ENCODE data around the gene EPHA6. TPM values are rescaled to one million over a fixed set of nuclear protein-coding genes. Genes with fewer than 3 reads are reported as not detected.

Gene EPHA6
- total and polyA plus RNA-seq, 2 donors (not counting 3 experiments of a cell fraction or from before 2014, with no cell fraction given) = not detected

- dilution Hi-C loops (cut with MboI; ENCODE audit: extremely low pct_ligation_motif_present, low sequenced_read_pairs) = no loop called here
- Histone ChIP-seq H3K36me3 (ENCODE audit: control insufficient read depth in 2 of 2, extremely low read depth in 1 of 2, insufficient read depth in 2 of 2, low read length in 2 of 2) (no peaks in the 10 kb centered on the region), H3K9ac (replicated peaks; ENCODE audit: extremely low read depth, insufficient read depth, low read length) (no peak overlapping the region), H3K4me2 (ENCODE audit: insufficient read depth, low read length) (no peak overlapping the region), H2AFZ (ENCODE audit: low read depth, low read length) (no peak overlapping the region), H3K9me1 (replicated peaks; ENCODE audit: control insufficient read depth, extremely low read depth, insufficient read depth, low read length) (no peaks in the 10 kb centered on the region), H3K4me1 (ENCODE audit: control insufficient read depth, extremely low read depth, insufficient read depth, low read length) (no peaks in the 10 kb centered on the region), H3K79me2 (ENCODE audit: control insufficient read depth, insufficient read depth, low read length) (no peaks in the 10 kb centered on the region), H3K4me3 (replicated peaks in 1 of 3; ENCODE audit: insufficient read depth in 1 of 3, low read depth in 1 of 3, low read length in 3 of 3) (no peak overlapping the region), H3K27ac (ENCODE audit: insufficient read depth, low read depth, low read length) (no peak overlapping the region), H3K9me3 (replicated peaks; ENCODE audit: control insufficient read depth, insufficient read depth, low read length) (no peaks in the 10 kb centered on the region), H3K27me3 (ENCODE audit: control insufficient read depth in 2 of 2, insufficient read depth in 2 of 2, low read length in 2 of 2) (no peaks in the 10 kb centered on the region), H4K20me1 (replicated peaks; ENCODE audit: control insufficient read depth, extremely low read depth, insufficient read depth, low read length) (no peaks in the 10 kb centered on the region)
- CTCF ChIA-PET = no interaction called here
- DNase-seq (ENCODE audit: low read depth, low spot score) (no peak), FAIRE-seq (no peak)
- no TSS peak for BruUV-seq (replicated peaks)
- POLR2A ChIA-PET = no interaction called here
- TF ChIP-seq EZH2 (IDR thresholded peaks at IDR 0.05; ENCODE audit: borderline replicate concordance, low read depth, low read length, severe bottlenecking) (no peak), FOS (IDR thresholded peaks at IDR 0.05; ENCODE audit: borderline replicate concordance, insufficient read depth, low read length) (no peak), POLR2AphosphoS5 (IDR thresholded peaks at IDR 0.05; ENCODE audit: insufficient read depth, low read depth, low read length) (no peak), CTCF (IDR thresholded peaks at IDR 0.05; ENCODE audit: extremely low read depth in 1 of 2, insufficient read depth in 1 of 2, low read depth in 1 of 2, low read length in 2 of 2) (no peak), GATA2 (IDR thresholded peaks at IDR 0.05; ENCODE audit: insufficient read depth, insufficient read length, low read depth, low read length) (no peak), POLR2A (IDR thresholded peaks at IDR 0.05; ENCODE audit: low read depth, low read length) (no peak), MAX (IDR thresholded peaks at IDR 0.05; ENCODE audit: insufficient read depth, insufficient read length) (no peak), JUN (IDR thresholded peaks at IDR 0.05; ENCODE audit: borderline replicate concordance, insufficient read depth, insufficient read length, low read depth) (no peak)
- intact Hi-C loops (cut with micrococcal nuclease) = no loop called here
Measured at GRCh38 chr3:97306226-97306625, 491.8 kb downstream of the EPHA6 start.

Data from endothelial cell of umbilical vein (primary cell).